GM19043 (cell line): Measurements from ENCODE around the gene PDE2A.

ENCODE experiments used
- ATAC-seq: cut with Tn5 transposase; IDR thresholded peaks from one replicate; pipeline ENCODE4 v1.9.1; 2021; ENCODE audit warnings: low read depth; ENCODE audit not compliant: unreplicated experiment

Gene PDE2A

DNA sequence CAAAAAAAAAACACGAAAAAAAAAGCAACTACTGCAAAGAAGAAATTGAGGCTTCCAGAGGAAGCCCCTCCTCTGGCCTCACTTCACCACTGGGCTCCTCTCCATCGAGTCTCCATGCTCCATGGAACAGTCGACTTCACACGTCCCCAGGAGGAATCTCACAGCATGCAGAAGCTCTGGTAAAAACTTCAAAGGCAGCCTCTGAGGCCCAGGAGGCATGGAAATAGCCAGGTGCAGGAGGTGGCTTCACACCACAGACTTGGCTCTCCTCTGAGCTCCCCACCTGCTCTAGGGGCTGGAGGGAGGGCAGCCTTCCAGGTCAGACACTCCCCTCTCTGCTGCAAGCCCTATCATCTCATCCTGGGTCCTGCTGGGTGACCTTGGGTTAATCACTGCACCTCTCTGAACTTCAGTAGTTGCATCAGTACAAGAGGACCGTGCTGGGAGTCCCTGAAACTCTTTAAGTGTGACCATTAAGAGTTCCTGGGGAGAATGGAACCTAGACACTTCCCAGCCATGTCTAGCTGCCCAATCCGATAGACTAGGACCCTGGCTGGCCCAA lies 8.2 kb downstream of the PDE2A start:
- ATAC-seq, result no peak

DNA sequence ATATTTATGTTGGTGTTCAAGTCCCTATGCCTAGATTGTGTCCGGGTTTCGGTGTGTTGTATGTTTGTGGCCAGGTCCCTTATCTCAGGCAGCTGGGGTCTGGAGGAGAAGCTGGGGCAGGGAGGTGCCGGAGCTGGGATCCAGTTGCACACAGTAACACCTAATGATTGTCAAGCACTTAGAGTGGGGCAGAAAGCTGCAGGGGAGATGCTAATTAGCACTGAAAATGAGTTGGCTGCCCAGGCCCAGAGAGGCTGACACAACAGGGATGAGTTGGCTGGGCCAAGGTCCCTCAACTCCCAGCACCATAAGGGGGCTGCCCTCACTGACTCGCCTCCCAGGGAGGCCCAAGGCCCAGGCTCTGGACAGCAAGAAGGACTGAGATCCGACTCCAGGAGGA lies 12.2 kb downstream of the PDE2A start:
- ATAC-seq, result no peak

GRCh38 chr11:72661486-72661885 lies 12.7 kb downstream of the PDE2A start:
- ATAC-seq, result no peak

DNA sequence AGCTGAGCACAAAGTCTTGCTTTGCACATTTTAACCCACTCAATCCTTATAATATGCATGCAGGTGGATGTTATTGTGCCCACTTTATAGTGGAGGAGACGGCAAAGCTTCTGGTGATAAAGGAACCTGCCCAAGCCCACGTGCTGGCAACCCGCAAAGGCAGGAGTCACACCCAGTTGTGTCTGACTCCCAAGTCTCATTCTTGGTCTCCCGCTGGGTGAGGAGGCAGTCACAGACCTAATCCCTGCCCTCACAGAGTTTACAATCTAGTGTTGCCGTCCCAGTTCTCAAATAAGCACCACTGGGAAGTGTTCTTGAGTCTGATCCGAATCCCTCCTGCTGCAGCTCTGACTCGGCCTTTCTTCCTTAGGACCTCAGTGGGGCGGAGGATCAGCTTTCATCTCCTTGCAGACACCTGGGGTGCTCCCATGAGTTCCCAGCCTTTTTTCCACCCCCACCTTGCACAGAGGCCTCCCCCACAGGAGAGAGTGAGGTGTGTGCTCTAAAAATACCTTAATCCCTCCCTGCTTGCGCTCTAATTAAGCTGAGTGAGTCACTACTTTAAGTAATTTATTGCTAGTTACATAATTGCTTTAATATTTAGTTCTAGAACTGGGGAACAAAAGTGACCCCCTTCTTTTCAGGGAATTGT lies 15.1 kb downstream of the PDE2A start:
- no peak for ATAC-seq

GRCh38 chr11:72657411-72658100 lies 16.7 kb downstream of the PDE2A start:
- ATAC-seq, result no peak

DNA sequence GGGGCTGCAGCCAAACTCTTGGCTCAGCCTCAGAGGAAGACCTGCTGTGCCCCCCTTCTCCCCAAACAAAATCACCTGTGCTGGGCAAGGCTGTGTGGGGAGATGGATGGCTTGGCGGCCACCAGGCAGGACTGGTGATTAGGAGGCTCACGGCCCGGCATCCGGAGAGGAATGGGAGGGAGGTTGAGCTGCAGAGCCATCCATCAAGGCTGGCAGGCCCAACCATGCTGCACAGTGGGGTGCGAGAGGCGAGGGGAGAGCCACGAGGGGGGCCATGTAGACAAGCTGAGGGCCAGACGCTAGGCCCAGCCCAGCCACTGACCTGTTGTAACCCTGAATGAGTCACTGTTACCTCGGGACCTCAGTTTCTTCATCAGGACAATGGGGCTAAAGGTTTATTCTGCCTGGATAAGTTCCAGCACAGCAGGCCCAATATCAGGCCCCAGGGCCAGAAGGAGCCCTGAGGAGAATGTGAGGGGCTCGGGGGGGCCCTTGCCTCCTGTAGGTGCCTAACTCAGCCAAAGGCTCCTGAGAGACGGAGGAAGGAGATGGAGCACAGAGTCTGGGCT lies 18.2 kb downstream of the PDE2A start:
- no peak for ATAC-seq

- ATAC-seq, result no peak
Observed at GRCh38 chr11:72655014-72655413, 19.2 kb downstream of the PDE2A start.

- ATAC-seq, result no peak
Observed at GRCh38 chr11:72653649-72654048, 20.6 kb downstream of the PDE2A start.

DNA sequence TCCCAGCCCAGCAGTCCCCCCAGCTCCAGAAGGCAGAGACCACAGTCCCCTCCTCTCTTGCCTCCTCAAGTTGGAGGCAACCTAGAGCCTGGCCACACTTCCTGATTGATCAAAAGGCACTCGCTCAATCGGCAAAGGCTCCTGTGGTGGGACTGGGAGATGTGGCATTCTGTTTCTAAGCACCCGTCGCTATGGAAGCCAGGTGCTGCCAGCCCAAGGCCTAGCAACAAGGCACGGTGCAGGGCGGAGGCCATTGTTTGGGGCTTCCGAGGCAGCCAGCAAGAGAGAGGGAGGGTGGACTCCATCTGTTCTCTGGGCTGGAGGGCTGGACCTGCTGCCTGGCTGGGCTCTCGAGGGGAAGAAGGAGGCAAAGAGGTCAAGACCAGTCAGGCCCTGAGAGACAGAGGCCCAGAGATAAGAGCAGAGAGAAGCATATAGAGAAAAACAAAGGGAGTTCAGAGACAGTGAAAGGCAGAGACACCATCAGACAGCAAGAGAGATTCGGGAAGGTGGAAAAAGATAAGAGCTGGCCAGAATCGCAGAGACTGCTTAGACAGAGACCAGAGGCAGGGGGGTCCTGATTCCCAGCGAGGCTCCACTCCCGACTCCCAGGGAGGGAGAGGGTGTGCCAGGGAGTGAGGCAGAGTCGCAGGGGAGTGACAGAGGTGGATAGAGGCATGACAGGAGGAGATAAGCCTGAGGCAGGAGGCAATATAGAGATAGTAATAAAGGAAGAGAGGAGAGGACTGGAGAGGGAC lies 21.2 kb downstream of the PDE2A start:
- no peak for ATAC-seq

DNA sequence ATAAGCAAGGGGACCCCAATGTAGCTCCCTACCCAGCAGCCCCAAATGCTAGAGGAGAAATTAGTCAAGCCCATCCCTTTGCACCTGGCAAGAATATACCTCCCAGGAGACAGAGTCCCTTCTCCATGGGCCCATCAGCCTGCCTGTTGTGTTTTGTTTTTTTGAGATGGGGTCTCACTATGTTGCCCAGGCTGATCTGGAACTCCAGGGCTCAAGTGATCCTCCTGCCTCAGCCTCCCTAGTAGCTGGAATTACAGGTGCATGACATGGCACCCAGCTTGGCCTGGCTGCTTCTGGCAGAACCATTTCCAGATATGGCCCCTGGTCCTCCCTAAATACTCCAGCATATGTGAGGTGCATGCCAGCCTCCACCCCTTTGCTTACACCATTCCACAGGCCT lies 22.1 kb downstream of the PDE2A start:
- no peak for ATAC-seq

DNA sequence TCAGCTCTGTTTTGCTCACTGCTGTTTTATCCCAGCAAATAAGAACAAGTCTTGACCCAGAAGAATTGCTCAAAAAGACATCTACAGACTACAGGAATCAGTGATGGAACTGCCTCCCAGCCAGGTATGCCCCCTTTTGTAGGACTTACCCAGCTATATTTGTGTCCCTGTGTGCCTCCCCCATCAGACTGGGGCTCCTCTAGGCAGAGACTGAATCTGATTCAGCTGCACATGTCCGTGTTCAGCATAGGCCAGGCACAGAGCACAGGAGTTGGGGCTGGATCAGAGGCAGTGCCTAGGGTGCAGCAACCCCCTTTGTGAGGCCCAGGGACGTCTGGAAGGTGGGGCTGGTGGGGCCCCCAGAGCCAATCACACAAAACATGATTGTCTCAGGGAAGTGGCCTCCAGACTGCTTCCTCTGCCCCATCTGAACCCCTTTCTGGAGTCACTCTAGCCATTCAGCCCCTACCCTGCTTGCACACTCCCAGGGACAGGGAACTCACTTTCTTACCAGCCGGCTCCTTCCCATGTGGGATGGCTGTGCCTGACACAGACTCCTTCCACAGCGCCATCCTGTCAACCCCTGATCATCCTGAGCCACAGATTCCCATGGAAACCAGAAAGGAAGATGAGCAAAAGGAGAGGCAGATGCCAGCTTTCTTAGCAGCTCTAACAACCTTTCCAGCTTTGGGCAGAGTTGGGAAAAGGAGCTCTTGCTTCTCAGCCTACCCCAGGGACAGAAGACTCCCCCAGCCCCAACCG lies 24.8 kb downstream of the PDE2A start:
- ATAC-seq, result no peak

DNA sequence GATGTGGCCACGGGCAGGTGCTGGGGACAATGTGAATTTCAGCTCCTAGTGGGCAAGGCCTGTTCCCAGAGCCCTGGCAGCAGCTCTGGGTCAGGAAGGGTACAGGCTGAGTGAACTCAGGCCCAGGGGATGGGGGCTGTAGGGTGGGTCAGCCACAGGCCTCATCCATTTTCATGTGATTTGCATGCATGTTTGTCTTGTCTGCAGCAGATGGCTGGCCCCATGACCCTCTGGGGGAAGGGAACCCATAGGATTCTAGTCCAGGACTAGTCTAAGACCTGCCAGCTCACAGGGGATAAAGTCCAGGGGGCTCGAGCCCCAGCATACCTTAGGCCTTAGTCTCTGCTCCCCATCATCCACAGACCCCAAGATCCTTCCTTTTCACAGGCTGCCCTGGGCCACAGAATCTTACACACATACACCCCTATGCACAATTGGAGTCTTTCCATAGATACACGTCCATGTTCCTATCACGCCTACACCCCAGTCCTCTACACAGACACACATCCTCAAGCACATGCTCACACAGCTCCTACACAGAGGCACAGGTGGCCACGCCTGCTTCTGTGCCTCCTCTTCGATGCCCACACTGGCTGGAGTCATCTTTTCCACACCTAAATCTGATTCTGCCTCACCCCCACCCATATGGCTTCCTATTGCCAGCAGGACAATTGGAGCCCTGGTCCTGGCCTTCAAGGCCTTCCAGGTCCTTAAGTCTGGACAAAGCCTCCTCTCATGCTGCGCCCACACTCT lies 25.7 kb downstream of the PDE2A start:
- ATAC-seq, result no peak

DNA sequence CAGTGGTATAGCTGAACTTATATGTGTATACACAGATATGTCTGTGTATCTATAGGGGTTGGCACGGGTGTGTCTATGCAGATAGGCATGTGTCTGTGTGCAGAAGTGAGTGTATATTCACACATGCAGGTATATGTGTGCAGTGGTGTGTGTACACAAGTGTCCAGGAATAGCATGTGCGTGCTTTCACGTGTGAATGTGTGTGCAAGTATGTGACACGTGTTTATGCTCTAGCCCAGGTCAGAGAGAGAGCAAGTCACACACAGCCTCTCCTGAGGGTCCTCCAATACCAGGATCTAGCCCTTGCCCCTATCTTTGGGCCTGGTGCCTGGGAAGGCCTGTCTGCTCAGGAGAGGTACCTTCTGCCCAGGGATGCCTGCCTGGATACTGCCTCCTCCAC lies 26.3 kb downstream of the PDE2A start:
- no peak for ATAC-seq

GRCh38 chr11:72646472-72646871 lies 27.8 kb downstream of the PDE2A start:
- ATAC-seq, result no peak

- no peak for ATAC-seq
Observed at GRCh38 chr11:72646024-72646423, 28.2 kb downstream of the PDE2A start.

DNA sequence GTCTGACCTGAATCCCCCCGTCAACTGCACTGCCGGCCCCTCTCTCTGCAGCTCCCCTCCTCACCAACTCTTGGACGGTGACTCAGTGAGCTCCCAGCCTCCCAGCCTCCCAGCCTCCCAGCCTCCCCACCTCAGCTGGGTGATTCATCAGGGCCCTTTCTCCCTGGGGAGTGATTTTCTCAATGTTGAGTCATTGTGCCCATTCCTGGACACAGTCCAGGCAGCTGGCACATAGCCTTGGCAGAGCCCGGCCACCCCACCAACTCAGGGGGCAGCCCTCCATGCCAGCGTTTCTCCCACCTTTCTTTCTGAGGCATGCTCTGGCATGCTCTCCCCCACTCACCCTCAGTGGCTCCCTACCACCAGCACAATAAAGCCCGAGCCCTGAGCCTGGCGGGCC lies 30.7 kb downstream of the PDE2A start:
- no peak for ATAC-seq

GRCh38 chr11:72642884-72643522 lies 31.2 kb downstream of the PDE2A start:
- no peak for ATAC-seq

DNA sequence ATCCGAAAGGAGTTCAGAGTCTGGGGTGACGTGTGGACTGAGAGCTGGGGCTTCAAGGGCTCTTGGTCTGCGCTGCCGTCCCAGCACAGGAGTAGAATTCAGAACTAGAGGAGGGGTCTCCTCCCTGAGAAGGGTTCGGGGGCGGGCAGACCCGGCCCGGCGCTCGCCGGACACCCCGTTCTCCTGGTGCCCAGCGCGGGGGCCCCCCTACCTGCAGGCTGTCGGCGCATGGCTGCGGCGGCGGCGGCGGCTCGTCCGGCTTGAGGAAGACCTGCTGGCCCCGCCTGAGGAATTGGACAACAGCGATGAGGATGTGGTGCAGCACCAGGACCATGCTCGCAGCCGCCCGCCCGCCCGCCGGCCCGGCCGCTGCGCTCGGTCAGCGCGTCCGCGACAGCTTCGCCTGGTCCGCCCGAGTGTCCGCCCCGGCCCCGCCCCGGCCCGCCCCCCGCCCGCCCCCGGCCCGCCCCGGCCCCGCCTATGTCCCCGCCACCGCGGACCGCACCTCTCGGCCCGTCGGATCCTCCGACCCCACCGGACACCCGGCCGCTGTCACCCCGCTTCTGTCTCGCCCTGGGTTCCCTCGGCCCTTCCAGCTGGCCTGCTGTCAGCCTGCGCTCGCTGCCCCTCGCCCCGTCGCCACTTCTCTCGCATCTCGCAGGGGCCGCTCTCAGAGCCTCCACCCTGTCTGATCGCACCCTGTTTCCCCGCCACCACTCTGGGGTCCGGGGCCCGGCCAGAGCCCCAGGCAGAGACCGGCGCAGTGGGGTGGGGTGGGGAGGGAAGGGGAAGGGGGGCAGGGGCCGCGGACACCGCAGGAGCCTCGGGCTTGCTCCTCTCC lies 32.0 kb downstream of the PDE2A start:
- ATAC-seq, result no peak
